GM12878 (cell line): ENCODE measurements around the gene SAYSD1. TPM values are rescaled to one million over a fixed set of nuclear protein-coding genes. Genes with fewer than 3 reads are reported as not detected.

ENCODE experiments used
- ATAC-seq: fragments of 200-7000 bp; cut with Tn5 transposase; 3 replicates; pipeline ENCODE4 v1.9.1; 2020; ENCODE audit warnings: mild to moderate bottlenecking, moderate library complexity
- BruUV-seq: library from RNA; stranded (reverse); fragments of 400-500 nt; replicated peaks from 2 replicates; lab custom pipeline; 2021; lab: Mats Ljungman, UMichigan
- CTCF ChIA-PET: fragments of 300-600 bp; sonication (Branson Sonifier 250); formaldehyde crosslinking; extraction: SDS; loops from one replicate; lab custom pipeline; 2021; ENCODE audit warnings: inconsistent platforms; lab: Yijun Ruan, JAX
- POLR2A ChIA-PET: fragments of 350-600 bp; formaldehyde crosslinking; extraction: SDS; loops from one replicate; lab custom pipeline; 2021; ENCODE audit warnings: inconsistent platforms; lab: Charles Lee
- RAD21 ChIA-PET: fragments of 300-600 bp; sonication (Branson Sonifier 250); formaldehyde crosslinking; loops from one replicate; lab custom pipeline; 2023; ENCODE audit warnings: antibody characterized with exemption; ENCODE audit not compliant: unreplicated experiment; lab: Charles Lee
- SMC1A ChIA-PET: fragments of 300-600 bp; sonication (Branson Sonifier 250); formaldehyde crosslinking; loops from one replicate; lab custom pipeline; 2023; ENCODE audit not compliant: unreplicated experiment, uncharacterized antibody; lab: Charles Lee
- DNase-seq: peaks from one replicate; pipeline ENCODE4 v3.0.0-alpha.2; 2011; ENCODE audit warnings: low read depth, low spot score
- FAIRE-seq: peaks from 3 replicates; lab custom pipeline; 2011; peaks lifted over from hg19 to GRCh38; lab: Jason Lieb, UNC
- H2AFZ ChIP-seq: 2 replicates; pipeline ENCODE4 v1.6.0; 2011; ENCODE audit warnings: low read depth, low read length, control low read depth; ENCODE audit not compliant: control insufficient read depth
- H3K27ac ChIP-seq: 2 replicates; pipeline ENCODE4 v1.5.1; 2011; ENCODE audit warnings: control low read depth; ENCODE audit not compliant: control insufficient read depth, insufficient read depth
- H3K27me3 ChIP-seq, 2 experiments: replicated peaks in 1 of 2; 2 replicates each; pipeline versions ENCODE4 v1.6.0 to v1.6.1; 2011; ENCODE audit warnings: low read length in 1 of 2; ENCODE audit not compliant: control insufficient read depth in 2 of 2, insufficient read depth in 2 of 2
- H3K36me3 ChIP-seq, 2 experiments: 2 replicates each; pipeline ENCODE4 v1.5.1; 2011; ENCODE audit warnings: low read length in 1 of 2; ENCODE audit not compliant: control insufficient read depth in 2 of 2, insufficient read depth in 2 of 2
- H3K4me1 ChIP-seq: 2 replicates; pipeline ENCODE4 v1.6.1; 2011; ENCODE audit warnings: mild to moderate bottlenecking, low read length, moderate library complexity, mixed read lengths; ENCODE audit not compliant: control insufficient read depth, insufficient read depth
- H3K4me2 ChIP-seq: 2 replicates; pipeline ENCODE4 v1.6.0; 2011; ENCODE audit warnings: control low read depth; ENCODE audit not compliant: control insufficient read depth, insufficient read depth
- H3K4me3 ChIP-seq: fragments of 200-600 bp; sonication (generic); 2 replicates; pipeline ENCODE4 v1.5.1; 2016
- H3K79me2 ChIP-seq: 2 replicates; pipeline ENCODE4 v1.6.0; 2011; ENCODE audit warnings: low read length; ENCODE audit not compliant: control insufficient read depth, insufficient read depth
- H3K9ac ChIP-seq: 2 replicates; pipeline ENCODE4 v1.8.0; 2011; ENCODE audit warnings: low read length, control low read depth, mixed read lengths; ENCODE audit not compliant: control insufficient read depth, insufficient read depth
- H3K9me3 ChIP-seq: replicated peaks from 3 replicates; pipeline ENCODE4 v1.5.1; 2011; ENCODE audit warnings: mild to moderate bottlenecking, low read length; ENCODE audit not compliant: control insufficient read depth, insufficient read depth
- H4K20me1 ChIP-seq: 2 replicates; pipeline ENCODE4 v1.6.0; 2011; ENCODE audit not compliant: control insufficient read depth, insufficient read depth
- ATF7 ChIP-seq: fragments of 450-650 bp; IDR thresholded peaks from 2 replicates; pipeline ENCODE4 v1.6.1; 2016; ENCODE audit warnings: low read depth, mild to moderate bottlenecking
- CBFB ChIP-seq: IDR thresholded peaks from 2 replicates; pipeline ENCODE4 v1.6.1; 2016; ENCODE audit warnings: antibody characterized with exemption, low read depth
- FOXK2 ChIP-seq: fragments of 450-650 bp; IDR thresholded peaks from 2 replicates; pipeline ENCODE4 v1.6.1; 2017; ENCODE audit warnings: mild to moderate bottlenecking, moderate library complexity
- GABPA ChIP-seq: IDR thresholded peaks from 2 replicates; pipeline ENCODE4 v1.6.1; 2014; ENCODE audit warnings: antibody characterized with exemption, low read depth, mild to moderate bottlenecking, inconsistent platforms
- HCFC1 ChIP-seq: fragments of 150-350 bp; IDR thresholded peaks from 2 replicates; pipeline ENCODE4 v1.6.1; 2014; ENCODE audit warnings: low read length
- IKZF1 ChIP-seq: fragments of 450-650 bp; conservative IDR thresholded peaks from 2 replicates; pipeline ENCODE4 v1.6.1; 2017; ENCODE audit warnings: antibody characterized with exemption, mild to moderate bottlenecking
- SMARCA5 ChIP-seq: fragments of 450-650 bp; IDR thresholded peaks from 2 replicates; pipeline ENCODE4 v1.6.1; 2017; ENCODE audit warnings: mild to moderate bottlenecking
- SREBF2 ChIP-seq: IDR thresholded peaks from 2 replicates; pipeline ENCODE4 v1.6.1; 2012; ENCODE audit warnings: mild to moderate bottlenecking, low read length
- TARDBP ChIP-seq: IDR thresholded peaks from 2 replicates; pipeline ENCODE4 v1.6.1; 2016; ENCODE audit warnings: borderline replicate concordance
- WRNIP1 ChIP-seq: IDR thresholded peaks from 2 replicates; pipeline ENCODE4 v1.6.1; 2011; ENCODE audit warnings: low read depth, low read length, improper control_type of control experiment, borderline replicate concordance
- YY1 ChIP-seq: IDR thresholded peaks from 2 replicates; pipeline ENCODE4 v1.6.1; 2011; ENCODE audit warnings: low read depth, mild to moderate bottlenecking, low read length
- ZNF24 ChIP-seq: fragments of 450-650 bp; IDR thresholded peaks from 2 replicates; pipeline ENCODE4 v1.6.1; 2017; ENCODE audit warnings: antibody characterized with exemption, mild to moderate bottlenecking
- ZZZ3 ChIP-seq: IDR thresholded peaks from 2 replicates; pipeline ENCODE4 v1.6.1; 2011; ENCODE audit warnings: low read depth; ENCODE audit not compliant: control insufficient read depth, insufficient read length
- WGBS: methylation state at CpG from one replicate; pipeline ENCODE4 v1.1.6; 2016; ENCODE audit warnings: low lambda C conversion rate; ENCODE audit not compliant: insufficient replicate concordance, insufficient coverage; ENCODE audit errors: missing lambda C conversion rate; 5-methylcytosine and 5-hydroxymethylcytosine counted together
- in situ Hi-C: fragments of 300-500 bp; cut with MboI; formaldehyde crosslinking; loops from 9 replicates; pipeline ENCODE4 v1.14.3; 2018; ENCODE audit warnings: mixed read lengths
- intact Hi-C: fragments of 100-400 bp; cut with micrococcal nuclease; formaldehyde crosslinking; loops from one replicate; pipeline ENCODE4 v1.14.2; 2022; ENCODE audit not compliant: unreplicated experiment
- polyA plus RNA-seq, 11 experiments: library from polyadenylated mRNA; depleted of rRNA in 4 of 11; unstranded in 6 of 11; stranded (reverse) in 5 of 11; fragments of >200 nt; fragmentation: Nextera tagmentation in 4 of 11; fragmentation: Illumina TruSeq in 1 of 11; extraction: Ambion mirVana in 4 of 11; extraction: Trizol in 1 of 11; gene quantifications; 1 replicate in 1 of 11; 2 replicates in 10 of 11; pipeline versions ENCODE4 v1.2.1 to v1.2.3, GENCODE V29; 2011 to 2016; ENCODE audit warnings: inconsistent platforms in 2 of 11, missing spikeins in 2 of 11, low read depth in 1 of 11
- total RNA-seq, 4 experiments: library from RNA; depleted of rRNA in 3 of 4; stranded (reverse); fragments of >200 nt in 3 of 4; fragmentation: Illumina TruSeq in 1 of 4; extraction: Trizol in 1 of 4; gene quantifications; 2 replicates each; pipeline versions ENCODE4 v1.2.1 to v1.2.3, GENCODE V29; 2013 to 2021

SAYSD1 gene
- total and polyA plus RNA-seq, 10 of the 15 experiments (the other 5 are each of a cell fraction or from before 2014, with no cell fraction given): 1.5 to 7.3 (median 6.4) TPM

- ChIA-PET RAD21 (no interaction called here), POLR2A (no interaction called here), CTCF (interaction anchor here (1.6 kb wide), 1 partner anchor 63 kb away, joined by 3 read pairs; no protein-coding TSS in a partner anchor), SMC1A (no interaction called here)
- Histone ChIP-seq H3K9ac (no peak overlapping the region), H3K27me3 (peaks cover 2 to 3% of the 10 kb centered on the region in 2 experiments; a peak in 3 of 4 replicates), H3K27ac (no peak overlapping the region), H3K9me3 (no peaks in the 10 kb centered on the region), H3K4me1 (peaks cover 10% of the 10 kb centered on the region), H2AFZ (no peak overlapping the region), H3K36me3 (no peaks in the 10 kb centered on the region), H3K79me2 (no peaks in the 10 kb centered on the region), H4K20me1 (peaks cover 7% of the 10 kb centered on the region; the same call in 1 of the 2 replicates), H3K4me3 (no peak overlapping the region), H3K4me2 (no peak overlapping the region)
- intact Hi-C loops: no loop called here
- DNase-seq (no peak), FAIRE-seq (no peak), ATAC-seq (peak; percentile 32; the same call in 2 of the 3 replicates)
- 0% methylated on average over 2 of the region's 2 CpGs for WGBS
- TF ChIP-seq IKZF1: no peak
- no peak for TF ChIP-seq ATF7
- TF ChIP-seq ZZZ3: no peak
- TF ChIP-seq WRNIP1: no peak
- TF ChIP-seq SREBF2: no peak
- TF ChIP-seq ZNF24: no peak
- no peak for TF ChIP-seq TARDBP
- no peak for TF ChIP-seq SMARCA5
- TF ChIP-seq FOXK2: no peak
- no peak for TF ChIP-seq YY1
- no peak for TF ChIP-seq GABPA
- TF ChIP-seq HCFC1: no peak
- TF ChIP-seq CBFB: no peak
- in situ Hi-C loops: no loop called here
- BruUV-seq: no TSS peak
These were observed 31.8 kb downstream of the SAYSD1 start for GRCh38 chr6:39083231-39083634.
